Airway epithelial cell (primary cell): ENCODE measurements around the gene TBC1D13. TPM values are rescaled to one million over a fixed set of nuclear protein-coding genes. Genes with fewer than 3 reads are reported as not detected.

Experiments
- total RNA-seq: library from RNA; depleted of rRNA; stranded (reverse); fragments of >200 nt; gene quantifications from 2 replicates; pipeline ENCODE4 v1.2.3, GENCODE V29; 2015

Gene TBC1D13
- total RNA-seq, result 16.9 and 18.1 TPM in 2 replicates

GRCh38 chr9:128786681-128787601, at the start of gene TBC1D13:
TSS of gene TBC1D13 (plus strand) at chr9:128787253. CDS start at chr9:128787354, 101 bp downstream.

GRCh38 chr9:128771745-128772519, 15.1 kb upstream of the TBC1D13 start, which contains the start of gene ZER1:
TSS of gene ZER1 (minus strand) at chr9:128771927. CDS start at chr9:128755565, 16,362 bp downstream.

GRCh38 chr9:128818099-128818838, 31.2 kb downstream of the TBC1D13 start, which contains the start of gene ENDOG:
TSS of gene ENDOG (plus strand) at chr9:128818500. CDS start at chr9:128818685, 185 bp downstream.

DNA sequence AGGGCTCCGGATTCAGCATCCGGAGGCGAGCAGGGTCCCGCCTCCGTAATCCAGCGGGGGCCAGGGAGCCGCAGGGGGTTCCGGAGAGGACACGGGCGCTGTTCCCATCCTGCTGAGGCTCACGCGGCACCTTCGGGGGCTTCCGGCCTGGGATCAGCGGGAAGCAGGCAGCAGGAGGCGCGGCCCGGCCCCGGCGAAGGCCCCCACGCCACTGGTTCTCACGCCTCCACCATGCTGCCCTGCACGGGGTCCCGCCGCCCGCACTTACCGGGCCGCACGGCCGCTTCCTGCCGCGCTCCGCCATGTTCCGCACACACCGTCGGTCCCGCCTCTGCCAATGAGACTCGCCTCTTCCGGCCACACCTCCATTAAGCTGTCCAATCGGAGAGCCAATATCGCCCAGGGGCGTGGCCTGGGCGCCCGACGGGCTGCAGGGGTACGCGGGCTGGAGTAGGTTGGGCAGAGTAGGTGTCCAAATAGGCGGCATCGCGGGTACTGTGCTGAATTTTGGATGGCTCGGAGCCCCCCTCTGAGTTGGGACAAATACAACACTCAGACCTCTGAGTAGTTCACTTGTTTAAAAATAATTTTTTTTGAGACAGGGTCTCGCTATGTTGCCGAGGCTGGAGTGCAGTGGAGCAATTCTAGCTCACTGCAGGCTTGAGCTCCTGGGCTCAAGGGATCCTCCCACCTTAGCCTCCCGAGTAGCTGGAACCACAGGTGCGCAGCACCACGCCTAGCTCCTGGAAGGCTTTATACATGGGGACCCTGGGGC, 42.6 kb downstream of the TBC1D13 start, which contains the start of gene SPOUT1:
SPOUT1 (minus strand) TSS at position 318 of the 775 bp plus-strand sequence; CDS start at position 304, 14 bp downstream.

Other genes starting within 250 kb of the TBC1D13 start
- 147 and 175 TPM in 2 replicates for gene SPTAN1, start 234.7 kb upstream of the TBC1D13 start, total RNA-seq
- gene DYNC2I2, start 130.4 kb upstream of the TBC1D13 start, total RNA-seq, result 103 and 105 TPM in 2 replicates
- 311 and 341 TPM in 2 replicates for gene SET, start 98.0 kb upstream of the TBC1D13 start, total RNA-seq
- 5.8 and 6.3 TPM in 2 replicates for gene PKN3, start 84.8 kb upstream of the TBC1D13 start, total RNA-seq
- 143 and 144 TPM in 2 replicates for gene ZDHHC12, start 63.1 kb upstream of the TBC1D13 start, total RNA-seq
- gene ZER1, start 15.3 kb upstream of the TBC1D13 start, total RNA-seq, result 22.3 and 30.7 TPM in 2 replicates
- 48.5 and 53.8 TPM in 2 replicates for gene ENDOG, start 31.2 kb downstream of the TBC1D13 start, total RNA-seq
- gene SPOUT1, start 42.5 kb downstream of the TBC1D13 start, total RNA-seq, result 31.3 and 31.5 TPM in 2 replicates
- gene KYAT1, start 94.7 kb downstream of the TBC1D13 start, total RNA-seq, result 14.4 and 19.9 TPM in 2 replicates
- 249 and 268 TPM in 2 replicates for gene LRRC8A, start 94.9 kb downstream of the TBC1D13 start, total RNA-seq
- gene PHYHD1, start 133.7 kb downstream of the TBC1D13 start, total RNA-seq, result 6.3 and 9.1 TPM in 2 replicates
- 25.6 and 28.4 TPM in 2 replicates for gene DOLK, start 160.3 kb downstream of the TBC1D13 start, total RNA-seq
- 60.2 and 64.0 TPM in 2 replicates for gene NUP188, start 160.4 kb downstream of the TBC1D13 start, total RNA-seq
- 55.0 and 60.2 TPM in 2 replicates for gene SH3GLB2, start 241.1 kb downstream of the TBC1D13 start, total RNA-seq
- 12.4 and 22.6 TPM in 2 replicates for gene MIGA2, start 249.4 kb downstream of the TBC1D13 start, total RNA-seq